ENCODE measurements around the gene KLHL7. TPM values are rescaled to one million over a fixed set of nuclear protein-coding genes. Genes with fewer than 3 reads are reported as not detected.

The KLHL7 gene
- total and polyA plus RNA-seq, 9 of the 15 experiments (the other 6 are each of a cell fraction or from before 2014, with no cell fraction given): 4.2 to 63.1 (median 32.3) TPM

DNA sequence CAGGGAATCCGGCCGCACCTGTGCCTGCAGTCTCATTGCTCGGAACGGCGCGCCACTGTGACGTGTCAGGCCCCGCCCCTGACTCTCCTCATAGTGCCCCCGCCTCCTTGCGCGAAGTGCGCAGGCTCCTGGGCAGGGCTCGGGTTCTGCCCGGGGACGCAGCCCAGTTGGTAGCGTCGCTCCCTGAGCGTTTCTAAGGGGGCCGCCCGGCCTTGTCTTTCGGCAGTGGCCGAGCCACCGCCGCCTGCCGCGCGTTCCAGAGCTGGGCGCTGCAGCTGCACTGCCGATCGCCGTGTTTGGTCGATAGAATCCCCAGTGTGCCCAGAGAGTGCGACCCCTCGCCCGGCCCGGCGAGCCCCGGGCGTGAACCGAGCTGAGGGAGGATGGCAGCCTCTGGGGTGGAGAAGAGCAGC is at the start of gene KLHL7 (continued):
- TF ChIP-seq ZNF699 (CRISPR knock-in tag; IDR thresholded peaks at IDR 0.05; ENCODE audit: insufficient replicate concordance) (no peak), FOXM1 (IDR thresholded peaks at IDR 0.05; ENCODE audit: low read depth) (no peak), FOXM1 (CRISPR knock-in tag; IDR thresholded peaks at IDR 0.05; ENCODE audit: low read depth) (no peak), TRIM28 (IDR thresholded peaks at IDR 0.05) (no peak), KDM1A (IDR thresholded peaks at IDR 0.05) (no peak), POLR2H (tag; IDR thresholded peaks at IDR 0.05; ENCODE audit: low read depth) (peak; percentile 64; the same call in 1 of the 2 replicates), SOX6 (IDR thresholded peaks at IDR 0.05) (no peak), NR4A1 (CRISPR knock-in tag; IDR thresholded peaks at IDR 0.05) (no peak), NR4A1 (tag; IDR thresholded peaks at IDR 0.05) (no peak), BRF1 (IDR thresholded peaks at IDR 0.05; ENCODE audit: borderline replicate concordance, extremely low read depth, insufficient read length) (no peak), NONO (IDR thresholded peaks at IDR 0.05; ENCODE audit: low read depth in 2 of 2, low read length in 1 of 2) (no peak), PTTG1 (tag; IDR thresholded peaks at IDR 0.05; ENCODE audit: low read depth) (no peak), HDAC6 (IDR thresholded peaks at IDR 0.05; ENCODE audit: low read depth, low read length) (no peak)
- TF ChIP-seq, protein P1, sequence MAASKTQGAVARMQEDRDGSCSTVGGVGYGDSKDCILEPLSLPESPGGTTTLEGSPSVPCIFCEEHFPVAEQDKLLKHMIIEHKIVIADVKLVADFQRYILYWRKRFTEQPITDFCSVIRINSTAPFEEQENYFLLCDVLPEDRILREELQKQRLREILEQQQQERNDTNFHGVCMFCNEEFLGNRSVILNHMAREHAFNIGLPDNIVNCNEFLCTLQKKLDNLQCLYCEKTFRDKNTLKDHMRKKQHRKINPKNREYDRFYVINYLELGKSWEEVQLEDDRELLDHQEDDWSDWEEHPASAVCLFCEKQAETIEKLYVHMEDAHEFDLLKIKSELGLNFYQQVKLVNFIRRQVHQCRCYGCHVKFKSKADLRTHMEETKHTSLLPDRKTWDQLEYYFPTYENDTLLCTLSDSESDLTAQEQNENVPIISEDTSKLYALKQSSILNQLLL (CRISPR knock-in tag; IDR thresholded peaks at IDR 0.05; ENCODE audit: borderline replicate concordance): no peak
- TF ChIP-seq, protein P2, sequence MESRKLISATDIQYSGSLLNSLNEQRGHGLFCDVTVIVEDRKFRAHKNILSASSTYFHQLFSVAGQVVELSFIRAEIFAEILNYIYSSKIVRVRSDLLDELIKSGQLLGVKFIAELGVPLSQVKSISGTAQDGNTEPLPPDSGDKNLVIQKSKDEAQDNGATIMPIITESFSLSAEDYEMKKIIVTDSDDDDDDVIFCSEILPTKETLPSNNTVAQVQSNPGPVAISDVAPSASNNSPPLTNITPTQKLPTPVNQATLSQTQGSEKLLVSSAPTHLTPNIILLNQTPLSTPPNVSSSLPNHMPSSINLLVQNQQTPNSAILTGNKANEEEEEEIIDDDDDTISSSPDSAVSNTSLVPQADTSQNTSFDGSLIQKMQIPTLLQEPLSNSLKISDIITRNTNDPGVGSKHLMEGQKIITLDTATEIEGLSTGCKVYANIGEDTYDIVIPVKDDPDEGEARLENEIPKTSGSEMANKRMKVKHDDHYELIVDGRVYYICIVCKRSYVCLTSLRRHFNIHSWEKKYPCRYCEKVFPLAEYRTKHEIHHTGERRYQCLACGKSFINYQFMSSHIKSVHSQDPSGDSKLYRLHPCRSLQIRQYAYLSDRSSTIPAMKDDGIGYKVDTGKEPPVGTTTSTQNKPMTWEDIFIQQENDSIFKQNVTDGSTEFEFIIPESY (CRISPR knock-in tag; IDR thresholded peaks at IDR 0.05): 0 out of 2 replicates have a peak, but pooled peaks have one; percentile 2
- TF ChIP-seq, protein P3, sequence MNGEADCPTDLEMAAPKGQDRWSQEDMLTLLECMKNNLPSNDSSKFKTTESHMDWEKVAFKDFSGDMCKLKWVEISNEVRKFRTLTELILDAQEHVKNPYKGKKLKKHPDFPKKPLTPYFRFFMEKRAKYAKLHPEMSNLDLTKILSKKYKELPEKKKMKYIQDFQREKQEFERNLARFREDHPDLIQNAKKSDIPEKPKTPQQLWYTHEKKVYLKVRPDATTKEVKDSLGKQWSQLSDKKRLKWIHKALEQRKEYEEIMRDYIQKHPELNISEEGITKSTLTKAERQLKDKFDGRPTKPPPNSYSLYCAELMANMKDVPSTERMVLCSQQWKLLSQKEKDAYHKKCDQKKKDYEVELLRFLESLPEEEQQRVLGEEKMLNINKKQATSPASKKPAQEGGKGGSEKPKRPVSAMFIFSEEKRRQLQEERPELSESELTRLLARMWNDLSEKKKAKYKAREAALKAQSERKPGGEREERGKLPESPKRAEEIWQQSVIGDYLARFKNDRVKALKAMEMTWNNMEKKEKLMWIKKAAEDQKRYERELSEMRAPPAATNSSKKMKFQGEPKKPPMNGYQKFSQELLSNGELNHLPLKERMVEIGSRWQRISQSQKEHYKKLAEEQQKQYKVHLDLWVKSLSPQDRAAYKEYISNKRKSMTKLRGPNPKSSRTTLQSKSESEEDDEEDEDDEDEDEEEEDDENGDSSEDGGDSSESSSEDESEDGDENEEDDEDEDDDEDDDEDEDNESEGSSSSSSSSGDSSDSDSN (IDR thresholded peaks at IDR 0.05; ENCODE audit: borderline replicate concordance in 1 of 2, low read depth in 2 of 2, low read length in 2 of 2): 0 out of 4 replicates have a peak, but pooled peaks of 1 of the 2 experiments have one; percentile 12
- TF ChIP-seq, protein P4, sequence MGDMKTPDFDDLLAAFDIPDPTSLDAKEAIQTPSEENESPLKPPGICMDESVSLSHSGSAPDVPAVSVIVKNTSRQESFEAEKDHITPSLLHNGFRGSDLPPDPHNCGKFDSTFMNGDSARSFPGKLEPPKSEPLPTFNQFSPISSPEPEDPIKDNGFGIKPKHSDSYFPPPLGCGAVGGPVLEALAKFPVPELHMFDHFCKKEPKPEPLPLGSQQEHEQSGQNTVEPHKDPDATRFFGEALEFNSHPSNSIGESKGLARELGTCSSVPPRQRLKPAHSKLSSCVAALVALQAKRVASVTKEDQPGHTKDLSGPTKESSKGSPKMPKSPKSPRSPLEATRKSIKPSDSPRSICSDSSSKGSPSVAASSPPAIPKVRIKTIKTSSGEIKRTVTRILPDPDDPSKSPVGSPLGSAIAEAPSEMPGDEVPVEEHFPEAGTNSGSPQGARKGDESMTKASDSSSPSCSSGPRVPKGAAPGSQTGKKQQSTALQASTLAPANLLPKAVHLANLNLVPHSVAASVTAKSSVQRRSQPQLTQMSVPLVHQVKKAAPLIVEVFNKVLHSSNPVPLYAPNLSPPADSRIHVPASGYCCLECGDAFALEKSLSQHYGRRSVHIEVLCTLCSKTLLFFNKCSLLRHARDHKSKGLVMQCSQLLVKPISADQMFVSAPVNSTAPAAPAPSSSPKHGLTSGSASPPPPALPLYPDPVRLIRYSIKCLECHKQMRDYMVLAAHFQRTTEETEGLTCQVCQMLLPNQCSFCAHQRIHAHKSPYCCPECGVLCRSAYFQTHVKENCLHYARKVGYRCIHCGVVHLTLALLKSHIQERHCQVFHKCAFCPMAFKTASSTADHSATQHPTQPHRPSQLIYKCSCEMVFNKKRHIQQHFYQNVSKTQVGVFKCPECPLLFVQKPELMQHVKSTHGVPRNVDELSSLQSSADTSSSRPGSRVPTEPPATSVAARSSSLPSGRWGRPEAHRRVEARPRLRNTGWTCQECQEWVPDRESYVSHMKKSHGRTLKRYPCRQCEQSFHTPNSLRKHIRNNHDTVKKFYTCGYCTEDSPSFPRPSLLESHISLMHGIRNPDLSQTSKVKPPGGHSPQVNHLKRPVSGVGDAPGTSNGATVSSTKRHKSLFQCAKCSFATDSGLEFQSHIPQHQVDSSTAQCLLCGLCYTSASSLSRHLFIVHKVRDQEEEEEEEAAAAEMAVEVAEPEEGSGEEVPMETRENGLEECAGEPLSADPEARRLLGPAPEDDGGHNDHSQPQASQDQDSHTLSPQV (IDR thresholded peaks at IDR 0.05): no peak

Measured in K562 (cell line).